GM12872 (cell line): ENCODE data around the gene REV3L.

ENCODE experiments used
- CTCF ChIP-seq: IDR thresholded peaks from 3 replicates; pipeline ENCODE4 v1.5.1; 2011; ENCODE audit warnings: low read depth, mild to moderate bottlenecking, low read length, moderate library complexity; ENCODE audit not compliant: insufficient read depth

Gene REV3L

GRCh38 chr6:111277819-111278218 is 205.2 kb downstream of the REV3L start:
- TF ChIP-seq CTCF, result no peak

GRCh38 chr6:111276736-111277135 is 206.3 kb downstream of the REV3L start:
- TF ChIP-seq CTCF, result no peak

- TF ChIP-seq CTCF, result no peak
Observed at GRCh38 chr6:111276335-111276734, 206.7 kb downstream of the REV3L start.

GRCh38 chr6:111274593-111275217 is 208.3 kb downstream of the REV3L start:
- no peak for TF ChIP-seq CTCF

- TF ChIP-seq CTCF, result no peak
Observed at GRCh38 chr6:111270121-111270520, 212.9 kb downstream of the REV3L start.

- TF ChIP-seq CTCF, result no peak
Observed at GRCh38 chr6:111269401-111269970, 213.5 kb downstream of the REV3L start.

- no peak for TF ChIP-seq CTCF
Observed at GRCh38 chr6:111267764-111268333, 215.2 kb downstream of the REV3L start.
